Measurements from ENCODE around the gene VPS39.

Gene VPS39

DNA sequence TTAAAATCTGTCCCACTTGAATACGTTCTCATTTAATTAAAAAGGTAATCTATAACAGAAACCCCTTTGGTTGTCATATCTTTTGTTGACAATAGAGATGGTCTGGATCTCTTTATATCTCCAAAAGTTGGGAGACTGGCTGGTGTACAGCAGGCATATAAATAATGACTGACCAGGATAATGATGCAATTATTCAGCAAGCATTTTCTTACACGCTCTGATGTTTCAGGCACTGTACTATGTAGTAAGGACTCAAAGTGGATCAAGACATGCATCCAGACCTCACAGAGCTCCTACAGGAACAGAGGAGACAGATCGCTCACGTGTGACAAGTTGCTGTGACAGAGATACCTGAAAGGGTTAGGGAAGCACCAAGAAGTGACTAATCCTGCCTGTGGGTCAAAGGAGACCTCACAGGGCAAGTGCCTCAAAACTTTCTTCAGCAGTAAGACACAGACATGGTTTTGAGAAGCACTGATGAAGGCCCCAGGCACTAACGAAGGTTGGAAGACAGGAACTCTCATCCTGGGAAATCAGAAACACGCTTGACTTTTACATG is 25.7 kb downstream of the VPS39 start:
- ChIA-PET POLR2A (ENCODE audit: low non-redundant PET) (interaction anchor here (0.5 kb wide), 1 partner anchor 25 kb away, joined by 4 read pairs; no protein-coding TSS in a partner anchor), CTCF (no interaction called here)
- H3K27ac ChIP-seq, result no peak overlapping the region
- TF ChIP-seq, protein P1, sequence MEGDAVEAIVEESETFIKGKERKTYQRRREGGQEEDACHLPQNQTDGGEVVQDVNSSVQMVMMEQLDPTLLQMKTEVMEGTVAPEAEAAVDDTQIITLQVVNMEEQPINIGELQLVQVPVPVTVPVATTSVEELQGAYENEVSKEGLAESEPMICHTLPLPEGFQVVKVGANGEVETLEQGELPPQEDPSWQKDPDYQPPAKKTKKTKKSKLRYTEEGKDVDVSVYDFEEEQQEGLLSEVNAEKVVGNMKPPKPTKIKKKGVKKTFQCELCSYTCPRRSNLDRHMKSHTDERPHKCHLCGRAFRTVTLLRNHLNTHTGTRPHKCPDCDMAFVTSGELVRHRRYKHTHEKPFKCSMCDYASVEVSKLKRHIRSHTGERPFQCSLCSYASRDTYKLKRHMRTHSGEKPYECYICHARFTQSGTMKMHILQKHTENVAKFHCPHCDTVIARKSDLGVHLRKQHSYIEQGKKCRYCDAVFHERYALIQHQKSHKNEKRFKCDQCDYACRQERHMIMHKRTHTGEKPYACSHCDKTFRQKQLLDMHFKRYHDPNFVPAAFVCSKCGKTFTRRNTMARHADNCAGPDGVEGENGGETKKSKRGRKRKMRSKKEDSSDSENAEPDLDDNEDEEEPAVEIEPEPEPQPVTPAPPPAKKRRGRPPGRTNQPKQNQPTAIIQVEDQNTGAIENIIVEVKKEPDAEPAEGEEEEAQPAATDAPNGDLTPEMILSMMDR (conservative IDR thresholded peaks at IDR 0.05; ENCODE audit: low read depth), result no peak
- DNase-seq (ENCODE audit: low spot score), result no peak

DNA sequence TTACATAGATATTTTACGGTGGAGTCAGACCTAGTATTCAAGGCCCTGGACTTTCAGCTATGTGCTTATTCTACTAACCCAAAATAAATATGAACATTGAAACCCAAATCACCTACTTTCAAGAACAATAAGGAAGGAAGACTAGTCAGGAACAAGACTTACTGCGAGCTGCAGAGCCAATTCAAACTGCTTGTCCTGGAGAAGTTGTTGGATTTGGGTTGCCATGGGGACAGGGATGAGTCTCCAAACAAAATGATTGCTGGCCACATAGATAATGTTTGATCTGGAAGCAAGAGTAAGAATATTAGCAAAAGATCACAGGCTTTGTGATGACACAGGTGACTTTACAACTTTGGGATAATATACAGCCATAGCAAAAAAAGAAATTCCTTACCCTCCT is 30.0 kb downstream of the VPS39 start:
- no peak for DNase-seq (ENCODE audit: low spot score)
- TF ChIP-seq, protein P1 (conservative IDR thresholded peaks at IDR 0.05; ENCODE audit: low read depth), result no peak
- no peak overlapping the region for H3K27ac ChIP-seq
- CTCF ChIA-PET, result no interaction called here
- POLR2A ChIA-PET (ENCODE audit: low non-redundant PET), result interaction anchor here (0.6 kb wide), 1 partner anchor 9 kb away, joined by 5 read pairs; no protein-coding TSS in a partner anchor

DNA sequence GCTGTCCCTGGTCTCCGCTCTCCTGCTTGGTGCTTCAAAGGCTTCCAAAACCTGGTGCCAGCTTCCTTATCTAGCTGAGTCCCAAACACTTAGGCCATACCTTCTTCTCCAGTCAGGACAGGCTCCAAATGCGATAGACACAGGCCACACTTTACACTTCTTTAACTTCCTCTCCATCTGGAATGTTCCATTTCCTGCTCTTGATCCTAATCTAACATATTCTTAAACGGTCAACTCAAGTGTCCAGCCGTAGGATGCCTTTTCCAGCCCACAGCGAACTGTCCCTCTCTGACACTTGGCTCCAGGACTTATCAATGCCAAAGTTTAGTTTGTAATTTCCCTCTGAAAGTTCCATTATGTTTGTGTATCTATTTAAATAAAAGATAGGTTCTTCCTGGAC is 32.4 kb downstream of the VPS39 start:
- DNase-seq (ENCODE audit: low spot score), result no peak
- POLR2A ChIA-PET (ENCODE audit: low non-redundant PET), result no interaction called here
- TF ChIP-seq, protein P1 (conservative IDR thresholded peaks at IDR 0.05; ENCODE audit: low read depth), result no peak
- no peak overlapping the region for H3K27ac ChIP-seq
- CTCF ChIA-PET, result interaction anchor here (0.7 to 1.1 kb wide), 2 partner anchors 12 to 301 kb away, joined by 3 to 6 read pairs; no protein-coding TSS in a partner anchor

DNA sequence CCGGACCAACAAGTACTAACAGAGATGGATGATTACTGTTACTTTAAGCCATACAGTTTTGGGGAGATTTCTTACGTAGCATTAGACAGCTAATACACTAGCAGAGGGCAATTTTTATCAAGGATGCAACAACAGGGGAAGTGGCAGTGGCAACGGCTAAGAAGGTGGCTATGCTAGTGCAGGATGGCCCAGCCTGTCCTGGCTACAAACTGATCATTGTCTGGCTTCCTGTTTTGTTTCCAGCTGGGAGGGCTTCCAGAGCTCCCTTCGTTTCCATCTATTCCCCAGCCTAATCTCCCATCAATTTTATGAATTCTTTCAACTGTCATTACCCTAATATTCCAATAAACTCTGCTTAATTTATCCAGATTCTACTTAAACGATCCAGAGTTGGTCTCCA is 35.6 kb downstream of the VPS39 start:
- POLR2A ChIA-PET (ENCODE audit: low non-redundant PET), result no interaction called here
- TF ChIP-seq, protein P1 (conservative IDR thresholded peaks at IDR 0.05; ENCODE audit: low read depth), result no peak
- no peak overlapping the region for H3K27ac ChIP-seq
- DNase-seq (ENCODE audit: low spot score), result no peak
- CTCF ChIA-PET, result no interaction called here

DNA sequence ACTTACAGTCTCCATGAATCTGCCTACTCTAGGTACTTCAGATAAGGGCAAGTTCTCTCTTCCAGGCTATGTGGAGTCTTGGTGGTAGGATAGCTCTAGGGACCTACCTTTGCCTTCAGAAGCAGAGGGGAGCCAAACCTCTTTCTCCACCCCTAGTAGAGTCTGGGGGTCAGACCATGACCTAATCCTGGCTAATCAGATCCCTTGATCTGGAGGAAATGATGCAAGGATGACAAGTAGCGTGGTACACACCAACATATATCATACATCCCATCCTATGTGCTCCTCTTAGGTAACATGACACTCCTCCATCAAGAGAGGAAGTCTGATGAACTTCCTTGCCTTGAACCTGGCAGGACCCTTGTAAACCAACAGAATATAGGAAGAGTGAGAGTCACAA is 36.3 kb downstream of the VPS39 start:
- CTCF ChIA-PET, result no interaction called here
- H3K27ac ChIP-seq, result no peak overlapping the region
- no peak for DNase-seq (ENCODE audit: low spot score)
- POLR2A ChIA-PET (ENCODE audit: low non-redundant PET), result no interaction called here
- TF ChIP-seq, protein P1 (conservative IDR thresholded peaks at IDR 0.05; ENCODE audit: low read depth), result no peak

DNA sequence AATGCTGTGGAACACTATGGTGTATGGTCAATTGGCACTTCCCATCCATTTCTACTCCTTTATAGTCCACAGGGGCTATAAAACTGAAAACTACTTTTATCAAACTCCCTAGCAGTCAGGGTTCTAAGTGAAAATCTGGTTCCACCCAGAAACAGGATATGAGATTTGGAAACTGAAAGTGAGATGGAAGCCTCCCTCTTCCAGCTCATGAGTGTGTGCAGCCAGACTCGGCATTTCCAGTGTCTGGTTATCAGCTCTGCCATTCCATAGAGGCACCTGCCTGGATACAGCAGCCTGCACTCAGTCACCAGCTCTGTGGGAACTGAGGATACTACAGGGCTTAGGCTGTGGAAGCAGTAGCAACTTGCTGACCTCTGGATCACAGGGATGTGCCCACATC is 37.0 kb downstream of the VPS39 start:
- CTCF ChIA-PET, result no interaction called here
- H3K27ac ChIP-seq, result no peak overlapping the region
- POLR2A ChIA-PET (ENCODE audit: low non-redundant PET), result no interaction called here
- DNase-seq (ENCODE audit: low spot score), result no peak
- TF ChIP-seq, protein P1 (conservative IDR thresholded peaks at IDR 0.05; ENCODE audit: low read depth), result no peak

Measured in RWPE1 (cell line).